Purkinje cell (primary cell): ENCODE measurements around the gene LRRIQ4. TPM values are rescaled to one million over a fixed set of nuclear protein-coding genes. Genes with fewer than 3 reads are reported as not detected.

ENCODE experiments used
- polyA plus RNA-seq: library from polyadenylated mRNA; unstranded; fragments of >200 nt; fragmentation: Nextera tagmentation; gene quantifications from 2 replicates; pipeline ENCODE4 v1.2.1, GENCODE V29; 2014

LRRIQ4 gene
- not detected in 2 replicates for polyA plus RNA-seq

GRCh38 chr3:169812332-169813235 lies at the start of gene LRRIQ4, which contains the start of gene LRRC34:
LRRIQ4 (plus strand) TSS chr3:169812870; CDS start chr3:169821922, 9,052 bp downstream.
LRRC34 (minus strand) TSS chr3:169812904; CDS start chr3:169812548, 356 bp downstream.

GRCh38 chr3:169764882-169765612 lies 47.6 kb upstream of the LRRIQ4 start, which contains the start of gene TERC:
TERC (minus strand) TSS chr3:169765060.

DNA sequence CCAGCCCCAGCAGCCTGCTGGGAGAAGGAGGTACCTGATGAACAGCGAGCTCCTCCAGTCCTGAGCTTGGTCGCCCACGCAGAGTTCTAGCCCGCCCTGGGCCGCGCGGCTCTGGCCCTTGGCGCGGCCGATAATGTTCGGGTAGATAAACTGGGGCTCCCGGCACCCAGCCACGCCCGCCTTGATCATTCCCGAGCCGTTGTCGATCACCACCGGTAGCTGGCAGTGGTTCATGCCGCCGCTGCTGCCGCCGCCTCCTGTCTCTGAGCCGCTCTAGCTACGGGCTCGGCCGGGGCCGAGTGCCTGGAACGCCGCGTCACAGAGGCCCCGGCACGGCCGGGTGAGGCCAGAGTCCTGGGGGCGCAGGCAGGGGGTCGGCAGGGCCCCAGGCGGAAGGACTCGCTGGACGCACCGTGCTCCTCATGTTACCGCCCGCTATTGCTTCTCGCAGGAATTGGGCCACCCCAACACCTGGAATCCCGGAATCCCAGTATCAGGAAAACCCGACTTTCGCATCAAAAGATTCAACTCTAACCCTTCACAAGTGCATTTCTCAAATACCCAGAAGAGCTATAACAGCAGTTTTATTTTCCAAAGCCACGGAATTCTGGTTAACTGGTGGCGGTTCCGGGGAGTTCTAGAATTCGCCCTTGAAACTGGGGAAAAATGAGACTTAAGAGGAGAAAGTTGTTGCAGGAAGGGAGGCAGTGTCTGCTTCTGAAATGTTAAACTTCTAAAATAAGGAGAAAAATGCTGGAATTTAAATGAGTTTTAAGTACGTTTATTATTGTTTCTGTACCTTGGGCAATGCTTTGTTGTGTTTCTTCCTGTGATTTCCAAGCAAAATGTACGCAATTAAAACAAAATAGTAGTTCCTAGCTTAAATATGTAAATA lies 43.1 kb upstream of the LRRIQ4 start, which contains the start of gene ACTRT3:
Gene ACTRT3 (minus strand): TSS at position 275 of the 895 bp plus-strand sequence. CDS start 41 bp downstream, at position 234.

GRCh38 chr3:169772897-169773816 lies 39.5 kb upstream of the LRRIQ4 start, which contains the start of gene MYNN:
MYNN (plus strand) TSS chr3:169773396; CDS start chr3:169774296, 900 bp downstream.

GRCh38 chr3:169869484-169870220 lies 57.0 kb downstream of the LRRIQ4 start, which contains the start of gene LRRC31:
LRRC31 (minus strand) TSS chr3:169869935; CDS start chr3:169869807, 128 bp downstream.

Other genes starting within 250 kb of the LRRIQ4 start
- gene MECOM, start 149.2 kb upstream of the LRRIQ4 start, polyA plus RNA-seq = 1.0 and 2.0 TPM in 2 replicates
- not detected in 2 replicates for gene TERC, start 47.8 kb upstream of the LRRIQ4 start, polyA plus RNA-seq
- 1.5 TPM in 2 replicates for gene ACTRT3, start 43.3 kb upstream of the LRRIQ4 start, polyA plus RNA-seq
- gene MYNN, start 39.5 kb upstream of the LRRIQ4 start, polyA plus RNA-seq = 11.6 and 17.1 TPM in 2 replicates
- 17.1 and 21.0 TPM in 2 replicates for gene LRRC34, start within 50 bp of the LRRIQ4 start, polyA plus RNA-seq
- 0.98 and 1.9 TPM in 2 replicates for gene LRRC31, start 57.1 kb downstream of the LRRIQ4 start, polyA plus RNA-seq
- not detected in 2 replicates for gene SAMD7, start 98.7 kb downstream of the LRRIQ4 start, polyA plus RNA-seq
- 1,819 and 2,113 TPM in 2 replicates for gene SEC62, start 153.9 kb downstream of the LRRIQ4 start, polyA plus RNA-seq
- 0.16 and 1.3 TPM in 2 replicates for gene GPR160, start 225.1 kb downstream of the LRRIQ4 start, polyA plus RNA-seq